Activated CD8-positive, alpha-beta memory T cell treated with anti-CD3 and anti-CD28 coated beads, Interleukin-2, amount 50 U/mL, for 24 hours (primary cell): ENCODE data around the gene ZNF132.
A peak's percentile ranks its signal among the peaks of the same experiment; 100 is the strongest.
"Not testable (repeated sequence)": the region's sequence is repeated elsewhere in the genome, so short reads cannot be mapped to it uniquely, and the experiment has no call there.

Experiments
- DNase-seq: peaks from one replicate; pipeline ENCODE4 v3.0.0-alpha.2; 2020; ENCODE audit errors: extremely low read depth

Gene ZNF132

GRCh38 chr19:58407658-58408151 lies 32.2 kb downstream of the ZNF132 start:
- DNase-seq, result no peak

- DNase-seq, result no peak
These were observed 32.9 kb downstream of the ZNF132 start for GRCh38 chr19:58406818-58407657.

GRCh38 chr19:58403920-58404478 lies 36.0 kb downstream of the ZNF132 start:
- DNase-seq, result not testable (repeated sequence)

- DNase-seq, result no peak
These were observed 38.0 kb downstream of the ZNF132 start for GRCh38 chr19:58401840-58402421.

- DNase-seq, result peak; percentile 96
These were observed 38.8 kb downstream of the ZNF132 start for GRCh38 chr19:58400916-58401839.

GRCh38 chr19:58400316-58400915 lies 39.5 kb downstream of the ZNF132 start:
- DNase-seq, result no peak

GRCh38 chr19:58399903-58400302 lies 40.0 kb downstream of the ZNF132 start:
- DNase-seq, result no peak

- no peak for DNase-seq
These were observed 41.4 kb downstream of the ZNF132 start for GRCh38 chr19:58398545-58398944.

GRCh38 chr19:58398087-58398486 lies 41.9 kb downstream of the ZNF132 start:
- no peak for DNase-seq

GRCh38 chr19:58397533-58398037 lies 42.4 kb downstream of the ZNF132 start:
- no peak for DNase-seq

GRCh38 chr19:58396691-58397532 lies 43.0 kb downstream of the ZNF132 start:
- DNase-seq, result no peak

GRCh38 chr19:58395979-58396627 lies 43.9 kb downstream of the ZNF132 start:
- DNase-seq, result no peak

- DNase-seq, result no peak
These were observed 44.6 kb downstream of the ZNF132 start, which contains the start of gene RNF225 for GRCh38 chr19:58395220-58395978. Gene RNF225 (plus strand): TSS chr19:58395656. CDS start chr19:58396090, 434 bp downstream.

- no peak for DNase-seq
These were observed 45.1 kb downstream of the ZNF132 start for GRCh38 chr19:58394821-58395219.

GRCh38 chr19:58393725-58394033 lies 46.3 kb downstream of the ZNF132 start:
- DNase-seq, result no peak

GRCh38 chr19:58392945-58393724 lies 46.8 kb downstream of the ZNF132 start:
- no peak for DNase-seq

- no peak for DNase-seq
These were observed 51.8 kb downstream of the ZNF132 start for GRCh38 chr19:58388175-58388526.
